HG03097 (cell line): Measurements from ENCODE around the gene COPA.

Source experiments
- ATAC-seq: cut with Tn5 transposase; IDR thresholded peaks from one replicate; pipeline ENCODE4 v1.9.1; 2021; ENCODE audit not compliant: unreplicated experiment, low FRiP score

COPA gene

GRCh38 chr1:160277330-160277729, 65.7 kb downstream of the COPA start:
- no peak for ATAC-seq

DNA sequence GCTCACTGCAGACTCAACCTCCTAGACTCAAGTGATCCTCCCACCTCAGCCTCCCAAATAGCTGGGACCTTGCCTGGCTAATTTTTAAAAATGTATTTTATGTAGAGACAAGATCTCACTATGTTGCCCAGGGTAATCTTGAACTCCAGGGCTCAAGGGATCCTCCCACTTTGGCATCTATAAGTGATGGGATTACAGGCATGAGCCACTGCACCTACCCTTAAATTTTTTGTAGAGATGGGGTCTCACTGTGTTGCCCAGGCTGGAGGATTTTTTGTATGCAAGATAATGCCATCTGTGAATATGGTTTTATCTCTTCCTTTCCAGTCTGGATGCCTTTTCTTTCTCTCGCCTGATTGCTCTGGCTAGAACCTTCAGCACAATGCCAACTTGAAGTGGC, 72.0 kb downstream of the COPA start:
- no peak for ATAC-seq

- ATAC-seq: no peak
Observed at GRCh38 chr1:160267284-160267991, 75.6 kb downstream of the COPA start.

GRCh38 chr1:160264795-160265307, 78.2 kb downstream of the COPA start:
- no peak for ATAC-seq

DNA sequence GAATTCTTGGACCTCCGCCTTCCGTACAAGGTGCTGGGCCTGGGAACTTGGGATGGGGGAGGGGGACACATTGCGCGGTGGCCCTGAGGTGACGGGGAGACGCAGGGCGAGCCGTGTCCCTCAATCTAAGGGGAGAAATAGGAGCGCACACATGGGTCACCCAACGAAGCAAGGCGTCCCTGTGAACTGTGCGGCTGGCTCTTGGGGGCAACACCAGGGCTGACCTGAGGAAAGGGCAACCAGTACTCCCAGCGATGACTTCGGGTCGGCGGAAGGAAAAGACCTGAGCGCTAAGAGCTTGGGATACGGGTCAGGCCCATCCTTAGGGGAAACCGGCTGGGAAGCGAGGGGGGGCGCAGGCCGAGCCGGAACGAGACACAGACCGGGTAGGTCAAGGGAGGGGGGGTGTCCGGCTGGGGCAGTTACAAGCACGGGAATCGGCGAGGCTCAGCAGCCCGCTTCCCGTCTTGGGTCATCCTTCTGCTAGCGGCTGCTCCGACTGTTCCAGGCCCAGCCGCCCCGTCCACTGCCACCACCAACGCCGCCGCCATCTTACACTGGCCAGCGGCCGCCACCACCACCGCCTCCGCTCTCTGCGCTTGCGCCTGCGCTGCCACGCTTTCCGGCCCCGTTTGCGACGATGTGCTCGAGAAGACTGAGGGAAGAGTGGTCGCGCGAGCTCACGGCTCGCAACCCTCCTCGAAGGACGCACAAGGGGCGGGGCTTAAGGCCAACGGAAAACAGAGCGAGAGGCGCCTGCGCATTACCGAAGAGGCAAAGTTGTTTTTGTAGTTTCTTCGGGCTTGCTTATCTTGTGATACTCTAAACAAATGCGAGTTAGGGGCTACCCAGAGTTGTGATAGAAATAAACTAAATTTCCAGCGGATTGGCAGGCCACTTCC, 80.9 kb downstream of the COPA start, which contains the start of gene DCAF8:
Gene DCAF8, minus strand, starts transcription at position 657 of the 902 bp plus-strand sequence. CDS start 18,541 bp downstream, outside the sequence.
- ATAC-seq: peak; percentile 84

DNA sequence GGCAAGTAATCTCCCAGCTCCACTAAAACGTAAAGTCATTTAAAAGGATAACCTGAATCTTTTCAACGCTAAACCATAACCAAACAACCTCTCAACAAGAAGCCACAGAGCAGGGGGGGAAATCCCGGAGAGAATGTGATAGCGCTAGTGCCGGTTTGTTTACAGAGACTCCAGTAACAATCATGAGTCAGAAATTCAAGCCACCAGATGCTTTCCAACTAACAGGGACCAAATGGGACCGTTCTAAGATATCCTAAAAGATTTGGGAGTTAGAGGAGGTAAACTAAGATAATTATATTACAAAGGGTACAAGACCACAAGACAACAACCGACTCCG, 81.5 kb downstream of the COPA start:
- ATAC-seq: no peak

- no peak for ATAC-seq
Observed at GRCh38 chr1:160260406-160261382, 82.4 kb downstream of the COPA start.

GRCh38 chr1:160258177-160258798, 84.8 kb downstream of the COPA start:
- ATAC-seq: no peak

GRCh38 chr1:160257411-160258015, 85.5 kb downstream of the COPA start:
- ATAC-seq: no peak

DNA sequence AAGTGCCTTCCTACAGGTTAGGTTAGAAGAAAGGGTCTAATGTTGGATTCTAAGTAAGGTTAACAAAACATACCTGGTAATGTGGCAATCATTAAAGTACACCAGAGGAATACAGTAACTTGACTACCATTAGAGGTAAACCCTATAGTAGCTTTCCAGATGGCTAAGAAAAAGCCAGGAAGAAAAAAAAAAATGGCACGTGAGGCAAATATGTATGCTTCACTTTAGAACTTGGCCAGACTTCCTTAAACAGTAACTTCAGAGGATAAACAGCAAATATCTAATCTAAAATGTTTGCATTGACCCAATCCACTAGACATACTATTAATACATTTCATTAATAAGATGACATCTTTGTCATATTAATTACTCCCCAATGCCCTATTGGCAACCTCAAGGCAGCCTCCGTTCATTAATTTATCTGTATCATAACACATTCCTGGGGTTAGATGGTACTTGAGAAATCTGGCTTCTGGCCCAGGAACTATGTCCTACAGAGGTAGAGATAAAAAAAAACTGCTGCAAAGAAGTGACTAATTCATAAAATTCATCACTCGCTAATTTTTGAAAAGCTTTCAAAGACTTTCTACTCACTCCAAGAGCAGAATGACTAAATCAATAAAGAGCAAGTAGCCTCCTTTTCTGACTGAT, 86.5 kb downstream of the COPA start:
- no peak for ATAC-seq

GRCh38 chr1:160255781-160256300, 87.2 kb downstream of the COPA start:
- no peak for ATAC-seq

- no peak for ATAC-seq
Observed at GRCh38 chr1:160251687-160252526, 91.1 kb downstream of the COPA start.

DNA sequence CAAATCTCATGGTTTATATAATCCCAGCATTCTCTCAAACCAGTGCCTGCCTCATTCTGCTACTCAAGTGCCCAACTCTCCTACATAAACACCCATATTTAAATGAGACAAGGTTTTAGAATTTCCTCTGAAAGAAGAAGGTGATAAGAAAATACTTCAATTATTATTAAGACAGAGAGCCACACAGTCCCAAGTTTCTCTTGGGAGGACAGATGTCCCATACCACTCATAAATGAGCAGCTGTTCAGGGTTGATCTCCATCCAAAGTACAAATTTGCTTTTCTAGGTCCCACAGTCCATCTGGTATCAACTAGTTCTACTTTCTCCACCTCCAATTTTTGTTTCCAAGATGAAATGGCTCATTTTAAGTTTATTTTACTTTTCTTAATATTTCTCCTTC, 92.0 kb downstream of the COPA start:
- ATAC-seq: no peak

GRCh38 chr1:160247053-160247452, 96.0 kb downstream of the COPA start:
- no peak for ATAC-seq

DNA sequence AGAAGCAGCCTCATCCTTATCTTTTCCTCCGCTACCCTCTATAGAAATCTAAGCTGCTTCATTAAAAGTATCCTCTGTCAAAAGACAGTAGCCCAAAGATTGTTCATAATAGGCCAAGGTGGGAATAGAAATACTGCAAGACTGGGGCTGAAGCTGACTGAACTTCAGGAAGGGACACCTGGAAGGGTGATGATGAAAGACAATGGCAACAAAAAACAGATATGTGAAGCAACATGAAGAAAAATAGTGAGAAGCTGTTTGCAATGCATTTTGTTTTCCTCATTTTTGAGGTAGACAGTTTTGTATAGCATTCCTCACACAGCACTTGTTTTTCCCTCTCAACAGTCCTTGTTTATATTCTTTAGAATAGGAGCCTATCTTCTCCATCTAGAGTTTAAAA, 97.6 kb downstream of the COPA start:
- ATAC-seq: no peak

DNA sequence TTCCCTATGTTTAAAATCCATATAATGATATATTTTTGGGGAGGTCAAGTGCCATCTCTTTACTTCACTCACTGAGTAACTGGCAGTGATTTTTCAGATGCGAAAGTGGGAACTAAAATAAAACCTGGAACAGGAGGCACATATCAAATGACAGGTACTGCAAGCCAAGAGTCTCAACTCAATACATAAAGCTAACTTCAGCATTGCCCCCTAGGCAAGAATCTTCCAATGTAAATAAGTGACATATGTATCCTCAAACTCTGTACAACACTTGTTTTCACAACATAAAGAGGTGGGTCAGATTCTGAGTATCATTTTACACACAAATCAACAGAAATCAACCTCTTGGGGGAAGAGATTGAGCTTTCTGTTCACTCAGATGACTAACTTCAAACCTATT, 98.8 kb downstream of the COPA start:
- ATAC-seq: no peak

DNA sequence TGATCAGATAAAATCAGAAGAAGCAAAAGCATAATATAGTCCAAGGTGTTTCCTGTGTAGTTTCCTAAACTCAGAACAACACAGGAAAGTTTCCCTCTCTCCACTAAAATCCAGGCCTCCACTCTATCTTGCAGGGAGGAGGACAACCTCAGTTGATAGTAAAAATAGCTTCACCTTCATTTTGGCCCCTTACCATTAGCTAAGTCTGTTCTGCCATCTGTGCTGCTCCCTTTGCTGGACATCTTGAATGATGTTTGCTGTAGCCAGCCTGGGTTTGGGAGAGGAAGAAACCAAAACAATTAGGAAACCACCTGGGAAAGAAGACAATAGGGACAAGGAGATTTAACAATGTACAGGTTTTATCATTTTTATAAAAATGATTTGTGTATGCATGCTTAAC, 99.3 kb downstream of the COPA start:
- ATAC-seq: no peak
